WTC11 (cell line): ENCODE measurements around the gene AGO3. TPM values are rescaled to one million over a fixed set of nuclear protein-coding genes. Genes with fewer than 3 reads are reported as not detected.

Experiments
- ATAC-seq: fragments of 200-7000 bp; cut with Tn5 transposase; 2 replicates; pipeline ENCODE4 v1.10.0; 2021; ENCODE audit warnings: mild to moderate bottlenecking, moderate library complexity
- CTCF ChIA-PET: fragments of 300-600 bp; sonication (Branson Sonifier 250); formaldehyde crosslinking; loops from one replicate; lab custom pipeline; 2021; ENCODE audit warnings: antibody characterized with exemption; lab: Charles Lee
- POLR2A ChIA-PET: fragments of 350-600 bp; sonication (Branson Sonifier 250); formaldehyde crosslinking; loops from one replicate; lab custom pipeline; 2021; ENCODE audit warnings: antibody characterized with exemption; lab: Charles Lee
- DNase-seq: peaks from one replicate; pipeline ENCODE4 v3.0.0; 2021; ENCODE audit warnings: low spot score
- H3K27ac Mint-ChIP-seq: 2 replicates; pipeline ENCODE4 v1.8.0; 2021; ENCODE audit warnings: mixed read lengths
- H3K27me3 Mint-ChIP-seq: 2 replicates; pipeline ENCODE4 v1.8.0; 2021; ENCODE audit warnings: low read depth, mild to moderate bottlenecking, moderate library complexity, mixed read lengths
- H3K36me3 Mint-ChIP-seq: 2 replicates; pipeline ENCODE4 v1.8.0; 2021; ENCODE audit warnings: mixed read lengths
- H3K4me1 Mint-ChIP-seq: 2 replicates; pipeline ENCODE4 v1.8.0; 2022; ENCODE audit warnings: mixed read lengths
- H3K4me3 Mint-ChIP-seq: 2 replicates; pipeline ENCODE4 v1.8.0; 2021; ENCODE audit warnings: mild to moderate bottlenecking, moderate library complexity, mixed read lengths
- H3K9me3 Mint-ChIP-seq: 2 replicates; pipeline ENCODE4 v1.8.0; 2021; ENCODE audit warnings: mixed read lengths
- CDX4 ChIP-seq: fragments of 250-450 bp; sonication (Bioruptor Pico); IDR thresholded peaks from 2 replicates; pipeline ENCODE4 v1.9.0; 2021; ENCODE audit warnings: moderate library complexity, mild to moderate bottlenecking, inconsistent platforms, borderline replicate concordance
- CREM ChIP-seq: sonication (generic); formaldehyde crosslinking; IDR thresholded peaks from 2 replicates; pipeline ENCODE4 v1.8.1; 2022; ENCODE audit warnings: mild to moderate bottlenecking, missing genetic modification reagents, moderate library complexity
- E2F5 ChIP-seq: sonication (generic); formaldehyde crosslinking; IDR thresholded peaks from 2 replicates; pipeline ENCODE4 v1.8.1; 2022; ENCODE audit warnings: mild to moderate bottlenecking, moderate library complexity, missing genetic modification reagents
- FOXP4 ChIP-seq: sonication (generic); formaldehyde crosslinking; IDR thresholded peaks from 2 replicates; pipeline ENCODE4 v1.8.0; 2022; ENCODE audit warnings: mild to moderate bottlenecking, missing genetic modification reagents
- JUN ChIP-seq: sonication (generic); formaldehyde crosslinking; IDR thresholded peaks from 2 replicates; pipeline ENCODE4 v1.8.0; 2023; ENCODE audit warnings: mild to moderate bottlenecking, missing genetic modification reagents
- MLX ChIP-seq: sonication (generic); formaldehyde crosslinking; IDR thresholded peaks from 2 replicates; pipeline ENCODE4 v1.8.1; 2023; ENCODE audit warnings: mild to moderate bottlenecking, missing genetic modification reagents, moderate library complexity
- NR3C1 ChIP-seq: sonication (generic); formaldehyde crosslinking; conservative IDR thresholded peaks from 2 replicates; pipeline ENCODE4 v1.8.1; 2023; ENCODE audit warnings: low read depth, mild to moderate bottlenecking, missing genetic modification reagents
- OVOL2 ChIP-seq: fragments of 250-450 bp; sonication (Bioruptor Pico); IDR thresholded peaks from 2 replicates; pipeline ENCODE4 v1.9.0; 2021; ENCODE audit warnings: mild to moderate bottlenecking, borderline replicate concordance
- PRDM15 ChIP-seq: sonication (generic); formaldehyde crosslinking; IDR thresholded peaks from 2 replicates; pipeline ENCODE4 v1.8.0; 2022; ENCODE audit warnings: missing genetic modification reagents
- RELA ChIP-seq: sonication (generic); formaldehyde crosslinking; IDR thresholded peaks from 2 replicates; pipeline ENCODE4 v1.8.1; 2022; ENCODE audit warnings: missing genetic modification reagents, mild to moderate bottlenecking, borderline replicate concordance
- RORB ChIP-seq: fragments of 250-450 bp; sonication (Bioruptor Pico); IDR thresholded peaks from 2 replicates; pipeline ENCODE4 v1.9.0; 2021; ENCODE audit warnings: mild to moderate bottlenecking
- SMAD4 ChIP-seq: sonication (generic); formaldehyde crosslinking; IDR thresholded peaks from 2 replicates; pipeline ENCODE4 v1.8.0; 2022; ENCODE audit warnings: mild to moderate bottlenecking, missing genetic modification reagents
- SP1 ChIP-seq: sonication (generic); formaldehyde crosslinking; conservative IDR thresholded peaks from 2 replicates; pipeline ENCODE4 v1.8.1; 2022; ENCODE audit warnings: missing genetic modification reagents
- TEAD1 ChIP-seq: sonication (generic); formaldehyde crosslinking; IDR thresholded peaks from 2 replicates; pipeline ENCODE4 v1.8.0; 2022; ENCODE audit warnings: mild to moderate bottlenecking, missing genetic modification reagents
- TEAD4 ChIP-seq: sonication (generic); formaldehyde crosslinking; IDR thresholded peaks from 2 replicates; pipeline ENCODE4 v1.8.0; 2022; ENCODE audit warnings: mild to moderate bottlenecking, missing genetic modification reagents
- USF2 ChIP-seq: sonication (generic); formaldehyde crosslinking; IDR thresholded peaks from 2 replicates; pipeline ENCODE4 v1.8.1; 2023; ENCODE audit warnings: mild to moderate bottlenecking, missing genetic modification reagents, moderate library complexity
- ZNF121 ChIP-seq: sonication (generic); formaldehyde crosslinking; IDR thresholded peaks from 2 replicates; pipeline ENCODE4 v1.8.0; 2023; ENCODE audit warnings: missing genetic modification reagents
- ZNF425 ChIP-seq: fragments of 250-450 bp; sonication (Bioruptor Pico); conservative IDR thresholded peaks from 2 replicates; pipeline ENCODE4 v1.9.0; 2021; ENCODE audit warnings: mild to moderate bottlenecking
- ZNF512 ChIP-seq: sonication (generic); formaldehyde crosslinking; IDR thresholded peaks from 2 replicates; pipeline ENCODE4 v1.8.1; 2022; ENCODE audit warnings: missing genetic modification reagents, borderline replicate concordance
- total RNA-seq: library from RNA; stranded (reverse); gene quantifications from 3 replicates; pipeline ENCODE4 v1.2.3, GENCODE V29; 2021

AGO3 gene
- total RNA-seq, 1 experiment from 2014 or later: 26.8 TPM

GRCh38 chr1:35935442-35936388, 4.8 kb downstream of the AGO3 start:
- Mint-ChIP-seq H3K27me3 (no peaks in the 10 kb centered on the region), H3K27ac (no peak overlapping the region; the same call in 1 of the 2 replicates), H3K36me3 (no peaks in the 10 kb centered on the region), H3K9me3 (no peaks in the 10 kb centered on the region; the same call in 1 of the 2 replicates), H3K4me1 (peaks cover 34% of the 10 kb centered on the region), H3K4me3 (no peak overlapping the region)
- ChIA-PET POLR2A (no interaction called here), CTCF (no interaction called here)
- TF ChIP-seq FOXP4 (CRISPR knock-in tag) (no peak), PRDM15 (CRISPR knock-in tag) (no peak), SMAD4 (CRISPR knock-in tag) (no peak), CDX4 (CRISPR knock-in tag) (no peak)
- ATAC-seq (no peak), DNase-seq (no peak)

GRCh38 chr1:35936838-35937237, 5.9 kb downstream of the AGO3 start:
- POLR2A ChIA-PET: no interaction called here
- TF ChIP-seq CREM: no peak
- no peak for TF ChIP-seq ZNF512 (CRISPR knock-in tag)
- TF ChIP-seq NR3C1 (CRISPR knock-in tag): no peak
- no peak for TF ChIP-seq TEAD1
- no peak for TF ChIP-seq JUN
- no peak for TF ChIP-seq RORB (CRISPR knock-in tag)
- TF ChIP-seq USF2 (CRISPR knock-in tag): no peak
- no peak for TF ChIP-seq TEAD4 (CRISPR knock-in tag)
- no peak for TF ChIP-seq ZNF121
- no peak for TF ChIP-seq RELA (CRISPR knock-in tag)
- no peak for TF ChIP-seq OVOL2 (CRISPR knock-in tag)
- no peak for TF ChIP-seq ZNF425 (CRISPR knock-in tag)
- TF ChIP-seq SP1: no peak
- TF ChIP-seq E2F5 (CRISPR knock-in tag): no peak
- no peak for TF ChIP-seq MLX (CRISPR knock-in tag)
- no peaks in the 10 kb centered on the region for H3K36me3 Mint-ChIP-seq
- ATAC-seq (no peak), DNase-seq (no peak)
- CTCF ChIA-PET: no interaction called here
- H3K27me3 Mint-ChIP-seq: no peaks in the 10 kb centered on the region
- H3K4me1 Mint-ChIP-seq: peaks cover 31% of the 10 kb centered on the region
- no peak overlapping the region for H3K4me3 Mint-ChIP-seq
- H3K9me3 Mint-ChIP-seq: no peaks in the 10 kb centered on the region; the same call in 1 of the 2 replicates
- H3K27ac Mint-ChIP-seq: no peak overlapping the region
